Measurements from ENCODE around the gene CARMIL1.
"Not testable (repeated sequence)": the region's sequence is repeated elsewhere in the genome, so short reads cannot be mapped to it uniquely, and the experiment has no call there.

Gene CARMIL1

DNA sequence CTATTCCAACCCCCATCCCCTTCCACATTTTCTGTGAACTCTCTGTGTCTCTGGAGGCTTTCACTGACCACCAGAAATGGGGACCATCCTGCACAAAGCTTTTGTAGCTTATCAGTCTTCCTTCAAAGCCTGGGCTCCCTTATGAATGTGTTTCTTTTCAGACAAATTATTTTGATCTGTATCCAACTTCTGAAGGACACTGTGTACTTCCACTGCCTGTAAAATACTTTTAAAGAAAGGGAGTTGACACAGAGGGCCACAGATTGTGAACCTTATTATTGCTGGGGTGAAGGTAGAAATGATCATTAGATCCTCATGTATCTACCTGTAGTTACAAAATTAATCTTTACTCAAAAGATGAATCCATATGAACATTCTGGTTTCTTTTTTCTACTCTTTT, 135.6 kb downstream of the CARMIL1 start:
- no peak for DNase-seq

DNA sequence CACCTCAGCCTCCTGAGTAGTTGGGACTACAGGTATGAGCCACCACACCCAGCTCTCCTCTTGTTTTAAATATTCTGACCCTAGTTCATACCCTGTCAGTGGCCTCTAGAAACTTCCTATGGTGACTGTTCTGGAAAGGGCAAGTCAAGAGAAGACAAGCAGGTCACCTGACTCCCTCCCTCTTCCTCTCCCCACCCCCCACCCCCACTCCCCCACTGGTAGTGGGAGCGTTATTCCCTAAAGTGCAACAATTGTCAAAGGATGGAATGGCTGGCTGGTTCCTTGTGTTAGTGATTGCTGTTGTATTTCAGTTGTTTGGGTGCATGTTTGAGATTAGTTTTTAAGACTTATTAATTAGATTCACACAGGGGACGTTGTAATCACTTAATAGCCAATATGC, 136.1 kb downstream of the CARMIL1 start:
- no peak for DNase-seq

DNA sequence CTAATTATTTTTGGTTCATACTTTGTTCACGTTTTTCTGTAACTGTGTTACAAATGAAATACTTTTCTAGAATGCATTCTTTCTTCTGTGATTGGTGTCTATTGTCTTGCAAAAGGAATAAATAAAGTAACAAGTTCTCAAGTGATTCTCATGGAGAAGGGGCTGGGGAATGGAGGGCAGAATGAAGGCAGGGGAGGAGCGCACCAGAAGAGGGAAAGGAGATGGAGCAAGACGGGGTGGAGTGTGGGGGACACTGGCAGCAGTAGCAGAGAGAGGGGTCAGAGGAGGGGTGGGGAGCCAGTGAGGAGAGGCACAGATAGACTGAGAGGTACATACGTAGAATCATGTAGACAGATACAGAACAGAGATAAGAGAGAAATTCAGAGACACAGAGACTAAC, 136.5 kb downstream of the CARMIL1 start:
- no peak for DNase-seq

DNA sequence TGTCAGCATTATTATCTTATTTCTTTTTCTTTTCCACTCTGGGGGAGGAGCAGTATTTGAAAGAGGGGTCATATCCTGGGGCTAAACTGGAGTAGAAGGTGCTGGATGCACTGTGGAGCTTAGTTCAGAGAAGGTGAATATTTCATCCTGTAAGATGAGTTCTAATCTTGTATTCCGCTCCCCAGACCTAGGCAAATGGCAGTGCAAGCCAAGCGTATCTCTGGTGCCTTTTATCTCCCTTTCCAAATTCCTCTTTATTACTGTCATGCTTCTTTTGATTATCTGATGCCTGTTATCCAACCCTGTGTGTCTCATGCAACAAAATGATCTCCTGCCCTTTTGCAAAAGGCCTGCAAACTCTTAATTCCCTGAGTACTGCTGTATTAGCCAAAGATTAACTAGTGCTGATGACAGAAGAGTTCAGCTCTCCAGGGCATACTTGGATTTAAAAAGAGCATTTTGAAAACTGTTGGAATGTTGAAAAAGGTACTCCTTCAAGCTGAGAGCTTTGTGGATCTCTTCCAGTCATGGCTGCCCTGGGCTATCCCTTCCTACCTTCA, 138.0 kb downstream of the CARMIL1 start:
- DNase-seq = no peak

DNA sequence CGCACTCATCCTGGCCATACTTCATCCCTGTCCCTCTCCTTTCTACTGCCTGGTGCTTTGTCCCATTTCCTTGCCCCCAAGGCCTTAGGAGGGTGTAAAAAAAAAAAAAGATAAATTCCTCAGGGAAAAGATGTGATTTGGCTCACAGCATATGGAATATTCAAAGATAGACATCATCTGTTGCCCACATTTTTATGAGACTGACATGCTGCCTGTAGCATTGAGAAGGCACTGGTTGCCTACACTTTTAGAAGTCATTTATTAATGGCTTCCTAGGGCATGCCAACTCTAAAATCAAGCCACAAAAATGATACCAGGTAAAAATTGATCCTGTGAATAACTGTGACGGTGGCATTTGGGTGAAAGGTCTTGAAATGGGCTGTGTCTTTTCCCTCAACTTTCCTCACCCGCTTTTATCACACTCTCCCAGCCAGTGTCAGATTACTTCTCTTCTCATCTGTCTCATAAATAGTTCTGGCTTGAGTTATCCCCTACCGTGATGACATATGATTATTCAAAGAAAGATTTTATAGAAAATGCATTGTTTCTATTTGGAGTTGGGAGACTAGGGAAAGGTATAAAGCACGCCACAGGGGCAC, 139.4 kb downstream of the CARMIL1 start:
- no peak for DNase-seq

DNA sequence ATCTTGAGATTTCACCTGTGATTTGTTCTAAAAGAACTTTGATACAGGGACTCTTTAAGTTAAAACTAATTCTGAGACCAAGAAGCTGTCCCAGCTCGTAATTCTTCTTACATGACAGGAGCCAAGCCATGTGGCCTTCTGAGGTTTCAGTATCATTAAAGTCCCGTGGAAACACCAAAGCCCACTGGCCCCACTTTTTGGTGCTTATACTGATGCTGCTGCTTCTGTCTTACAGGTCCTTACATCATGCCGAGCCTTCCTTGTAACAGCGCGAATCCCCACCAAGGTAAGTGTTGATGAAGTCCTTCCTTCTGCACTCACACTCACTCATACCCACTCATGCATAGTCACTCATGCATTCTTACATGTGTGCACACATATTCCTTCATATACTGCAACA, 140.7 kb downstream of the CARMIL1 start:
- no peak for DNase-seq

DNA sequence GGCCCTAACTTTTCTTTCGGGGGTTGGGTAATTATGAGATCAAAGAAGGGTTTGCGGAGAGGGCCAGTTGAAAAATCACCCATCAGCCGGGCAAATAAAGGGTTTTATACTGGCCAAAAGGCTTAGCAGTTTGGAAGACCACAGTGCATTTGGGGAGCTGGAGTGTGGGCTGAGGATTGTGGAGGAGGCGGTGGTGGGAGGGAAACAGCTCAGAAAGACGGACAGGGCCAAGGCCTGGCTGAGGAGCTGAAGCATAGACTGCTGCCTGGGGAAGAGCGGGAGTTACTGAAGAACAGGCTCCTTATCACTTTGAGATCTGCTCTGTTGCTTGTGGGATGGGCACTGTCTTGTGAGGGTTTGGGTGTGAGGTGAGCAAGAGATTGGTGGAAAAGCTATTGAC, 144.2 kb downstream of the CARMIL1 start:
- DNase-seq = no peak

DNA sequence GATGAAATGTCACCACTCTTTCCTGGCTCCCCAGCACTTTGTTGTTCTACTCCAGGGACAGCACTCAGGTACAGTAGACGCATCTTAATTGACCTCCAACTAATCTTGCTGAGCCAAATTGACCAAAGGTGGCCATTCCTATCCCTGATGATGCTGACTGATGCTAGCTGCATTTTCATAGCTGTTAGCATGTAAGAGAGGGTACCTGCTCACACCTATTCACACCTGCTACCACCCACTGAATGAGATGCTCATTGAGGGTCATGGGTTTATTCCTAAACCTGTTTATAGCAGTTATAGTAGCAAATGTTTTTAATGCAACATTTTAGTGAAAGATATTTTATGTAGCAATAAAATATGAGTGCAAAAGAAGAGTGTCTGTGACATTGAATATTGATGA, 145.1 kb downstream of the CARMIL1 start:
- DNase-seq = no peak

DNA sequence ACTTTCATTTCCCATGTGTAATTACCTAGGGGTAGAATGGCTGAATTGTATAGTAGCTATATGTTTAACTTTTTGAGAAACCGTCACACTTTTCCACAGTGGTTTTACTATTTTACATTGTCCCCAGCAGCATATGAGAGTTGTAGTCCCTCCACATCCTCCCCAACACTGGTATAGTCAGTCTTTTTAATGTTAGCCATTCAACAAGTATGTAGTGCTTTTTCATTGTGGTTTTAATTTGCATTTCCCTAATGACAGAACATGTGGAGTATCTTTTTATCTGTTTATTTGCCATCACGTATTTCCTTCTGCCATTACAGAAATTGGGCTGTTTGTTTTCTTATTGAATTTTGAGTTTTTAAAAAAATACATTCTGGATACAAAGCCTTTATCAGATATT, 148.4 kb downstream of the CARMIL1 start:
- no peak for DNase-seq

DNA sequence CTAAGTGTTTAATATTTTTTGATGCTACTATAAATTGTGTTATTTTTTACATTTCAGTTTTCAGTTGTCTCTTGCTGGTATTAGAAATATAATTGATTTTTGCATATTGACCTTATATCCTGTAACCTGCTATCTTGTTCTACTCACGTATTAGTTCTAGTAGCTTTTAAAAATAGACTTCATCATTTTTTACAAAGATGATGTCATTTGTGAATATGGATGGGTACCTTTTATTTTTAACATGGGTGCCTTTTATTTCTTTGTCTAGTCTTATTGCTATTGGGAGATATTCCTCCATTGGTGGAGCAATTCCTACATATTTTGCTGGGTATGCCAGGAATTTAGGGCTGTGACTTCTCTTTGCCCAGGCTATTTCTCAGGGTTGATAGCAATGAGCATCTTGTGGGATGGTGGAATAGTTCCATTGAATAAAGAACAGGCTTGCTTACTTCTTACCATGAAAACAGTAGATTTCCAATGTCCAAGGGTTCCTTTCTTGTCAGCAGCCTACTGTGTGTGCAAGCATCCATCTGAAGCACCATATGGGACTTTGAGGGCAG, 149.7 kb downstream of the CARMIL1 start:
- no peak for DNase-seq

DNA sequence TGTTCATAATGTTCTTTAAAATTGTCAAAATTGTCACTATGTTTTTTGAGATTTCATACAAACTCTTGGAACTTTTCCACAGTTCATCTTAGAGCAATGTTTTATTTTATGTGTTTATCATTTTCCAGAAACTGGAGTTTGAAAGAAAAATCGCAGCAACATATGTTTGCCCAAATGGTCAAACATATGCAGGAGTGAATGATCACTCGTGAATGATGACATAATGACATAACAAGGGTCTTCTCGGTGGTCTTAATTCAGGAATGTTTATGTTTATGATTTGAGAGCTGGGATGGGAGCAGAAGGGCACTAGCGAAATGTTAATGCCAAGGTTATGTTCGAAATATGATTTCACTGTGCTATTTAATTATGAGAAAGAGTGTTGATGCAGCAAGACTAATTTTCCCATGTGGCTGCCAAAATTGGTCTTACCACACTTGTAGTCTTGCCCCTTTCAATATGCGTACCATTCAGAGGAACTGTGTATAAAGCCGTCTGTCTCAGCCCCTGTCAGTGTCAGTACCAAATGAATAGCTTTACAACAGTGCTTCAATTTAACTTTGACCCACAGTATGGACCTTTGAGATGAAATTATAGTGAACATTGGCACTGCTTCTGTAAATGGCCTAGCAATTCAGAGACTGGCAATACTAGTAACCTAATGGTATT, 152.3 kb downstream of the CARMIL1 start:
- no peak for DNase-seq

DNA sequence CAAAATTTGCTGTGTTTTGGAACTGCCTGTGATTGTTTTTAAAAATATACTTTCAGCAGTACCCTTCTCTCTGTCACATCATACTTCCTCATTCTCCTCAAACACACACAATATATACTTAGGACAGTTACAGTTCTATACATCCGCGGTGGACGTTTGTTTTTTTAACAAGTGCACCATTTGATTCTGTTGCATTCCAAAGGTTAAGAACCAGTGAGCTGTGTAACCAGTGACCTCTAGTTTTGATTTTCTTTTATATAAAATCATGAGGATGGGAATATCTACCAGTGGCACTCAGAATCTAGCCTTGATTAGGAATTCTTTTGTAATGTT, 152.8 kb downstream of the CARMIL1 start:
- no peak for DNase-seq

DNA sequence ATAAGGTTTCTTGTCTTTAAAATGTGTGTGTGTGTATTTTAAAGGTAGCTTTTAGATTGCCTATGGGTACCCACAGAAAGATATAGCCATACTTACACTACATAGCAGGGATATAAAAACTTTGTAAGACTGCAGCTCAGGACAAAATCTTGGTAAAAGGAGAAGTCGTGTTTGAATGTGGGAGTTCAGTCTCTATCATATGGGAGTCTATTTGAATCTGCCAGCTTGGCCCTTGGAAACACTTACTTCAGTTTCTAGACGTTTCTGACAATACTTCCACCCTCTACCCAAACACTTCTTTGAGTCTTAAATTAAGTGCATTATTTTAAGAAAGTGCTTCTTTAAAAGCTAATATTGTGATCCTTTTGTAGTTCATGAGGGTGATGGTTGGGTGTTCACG, 155.7 kb downstream of the CARMIL1 start:
- DNase-seq = no peak

DNA sequence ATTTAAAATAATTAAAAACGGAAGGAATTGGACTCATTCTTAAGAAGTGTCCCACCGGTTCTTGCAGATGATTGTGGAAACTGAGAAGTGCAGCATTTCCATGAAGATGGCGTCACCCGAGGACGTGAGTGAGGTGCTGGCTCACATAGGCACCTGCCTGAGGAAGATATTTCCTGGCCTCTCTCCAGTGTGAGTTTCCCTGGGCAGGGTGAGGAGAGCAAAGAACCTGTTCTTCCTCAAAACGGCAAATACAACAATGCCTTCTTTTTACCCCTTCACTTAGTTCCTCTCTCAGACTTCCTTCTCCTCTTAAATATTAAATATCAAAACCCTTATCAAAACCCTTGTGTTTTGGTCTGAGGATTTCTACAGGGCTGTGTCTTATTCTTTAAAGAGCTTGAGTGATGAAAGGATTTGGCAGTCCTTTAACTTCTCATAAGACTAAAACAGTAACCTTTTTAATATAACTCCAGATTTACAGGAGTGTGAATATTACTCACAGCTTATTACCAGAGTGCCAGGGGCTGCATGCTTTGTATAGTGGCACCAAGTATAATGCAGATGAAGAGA, 156.3 kb downstream of the CARMIL1 start:
- DNase-seq = no peak

DNA sequence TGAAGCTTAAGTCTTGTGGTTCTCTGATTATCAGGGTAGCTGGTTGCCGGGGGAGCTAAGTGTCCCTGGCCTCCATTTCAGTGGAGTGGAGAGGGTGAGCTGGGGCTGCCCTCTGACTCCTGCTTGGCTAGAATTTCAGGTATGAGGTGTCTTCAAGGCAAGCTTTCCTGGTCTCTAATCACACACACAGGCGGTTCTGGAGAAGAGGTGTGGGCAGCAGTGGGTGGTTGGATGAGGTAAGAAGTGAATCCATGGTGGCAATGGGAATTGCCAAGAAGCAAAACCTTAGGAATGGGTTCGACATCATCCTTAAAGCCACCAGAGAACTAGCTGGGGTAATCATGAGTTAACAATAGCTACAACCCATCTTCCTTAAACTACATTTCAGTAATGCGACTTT, 157.6 kb downstream of the CARMIL1 start:
- no peak for DNase-seq

DNA sequence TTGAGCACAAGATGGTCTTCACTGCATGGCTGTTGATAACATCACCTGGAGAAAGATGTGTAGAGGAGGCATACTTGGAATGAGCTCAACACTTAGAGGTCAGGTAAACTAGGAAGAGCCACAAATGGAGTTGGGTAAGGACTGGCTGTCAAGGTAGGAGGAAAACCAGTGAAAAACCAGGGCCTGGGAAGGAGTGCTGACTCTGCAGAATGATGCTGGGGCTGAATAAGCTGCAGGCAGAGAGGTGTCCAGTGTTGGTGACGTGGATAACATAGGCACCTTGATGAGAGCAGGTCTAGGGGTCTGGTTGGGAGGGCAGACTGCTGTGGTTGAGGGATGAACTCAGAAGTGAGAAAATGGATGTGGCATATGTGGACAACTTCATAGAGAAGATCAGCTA, 160.2 kb downstream of the CARMIL1 start:
- no peak for DNase-seq

DNA sequence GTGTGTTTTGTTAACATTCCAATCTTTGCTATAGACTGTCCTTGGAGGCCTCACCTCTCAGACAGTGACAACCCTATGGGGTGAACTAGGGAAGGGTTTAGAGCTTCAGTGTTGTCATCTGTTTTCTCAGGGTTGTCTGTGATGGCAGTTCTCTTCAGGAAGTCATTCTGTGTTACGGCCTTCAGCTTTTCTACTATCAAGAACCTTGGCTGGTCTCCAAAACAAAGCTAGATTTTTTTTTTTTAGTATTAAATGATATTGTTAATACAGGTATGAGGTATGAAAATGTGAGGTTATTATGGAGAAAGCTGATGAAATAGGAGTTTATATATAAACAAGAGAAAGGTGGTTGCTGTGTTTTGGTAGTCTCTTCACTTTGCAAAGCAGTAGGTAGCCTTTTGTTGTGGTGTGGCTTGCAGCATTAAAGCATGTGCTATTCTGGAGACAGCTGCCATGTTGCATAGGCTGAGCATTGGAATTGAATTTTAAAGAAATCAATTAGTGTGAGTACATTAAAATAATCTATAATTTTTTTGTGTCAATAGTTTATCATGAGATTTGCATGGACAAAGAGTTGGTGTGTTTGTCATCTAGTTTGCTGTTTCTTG, 162.6 kb downstream of the CARMIL1 start:
- no peak for DNase-seq

DNA sequence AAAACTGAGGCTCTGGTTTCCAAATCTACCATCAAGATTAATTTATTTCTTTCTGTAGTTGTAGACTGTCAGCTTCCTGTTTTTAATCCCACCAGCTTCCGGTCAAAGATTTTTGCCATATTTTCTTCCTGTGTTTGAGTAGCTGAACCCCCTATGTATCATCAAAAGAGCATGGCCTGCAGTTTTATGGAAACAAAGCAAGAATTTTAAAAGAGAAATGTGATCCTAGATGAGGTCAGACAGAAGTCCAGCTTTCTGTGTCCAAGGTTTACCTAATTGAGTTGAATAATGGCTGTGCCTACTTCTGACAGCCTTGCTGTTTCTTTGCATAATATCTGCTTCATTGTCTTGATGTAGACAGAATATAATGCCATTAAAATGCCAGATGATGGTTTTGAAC, 163.7 kb downstream of the CARMIL1 start:
- DNase-seq = no peak

DNA sequence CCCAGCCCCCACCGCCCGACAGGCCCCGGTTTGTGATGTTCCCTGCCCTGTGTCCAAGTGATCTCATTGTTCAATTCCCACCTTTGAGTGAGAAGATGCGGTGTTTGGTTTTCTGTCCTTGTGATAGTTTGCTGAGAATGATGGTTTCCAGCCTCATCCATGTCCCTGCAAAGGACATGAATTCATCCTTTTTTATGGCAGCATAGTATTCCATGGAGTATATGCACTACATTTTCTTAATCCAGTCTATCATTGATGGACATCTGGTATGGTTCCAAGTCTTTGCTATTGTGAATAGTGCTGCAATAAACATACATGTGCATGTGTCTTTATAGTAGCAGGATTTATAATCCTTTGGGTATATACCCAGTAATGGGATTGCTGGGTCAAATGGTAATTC, 165.3 kb downstream of the CARMIL1 start:
- not testable (repeated sequence) for DNase-seq

DNA sequence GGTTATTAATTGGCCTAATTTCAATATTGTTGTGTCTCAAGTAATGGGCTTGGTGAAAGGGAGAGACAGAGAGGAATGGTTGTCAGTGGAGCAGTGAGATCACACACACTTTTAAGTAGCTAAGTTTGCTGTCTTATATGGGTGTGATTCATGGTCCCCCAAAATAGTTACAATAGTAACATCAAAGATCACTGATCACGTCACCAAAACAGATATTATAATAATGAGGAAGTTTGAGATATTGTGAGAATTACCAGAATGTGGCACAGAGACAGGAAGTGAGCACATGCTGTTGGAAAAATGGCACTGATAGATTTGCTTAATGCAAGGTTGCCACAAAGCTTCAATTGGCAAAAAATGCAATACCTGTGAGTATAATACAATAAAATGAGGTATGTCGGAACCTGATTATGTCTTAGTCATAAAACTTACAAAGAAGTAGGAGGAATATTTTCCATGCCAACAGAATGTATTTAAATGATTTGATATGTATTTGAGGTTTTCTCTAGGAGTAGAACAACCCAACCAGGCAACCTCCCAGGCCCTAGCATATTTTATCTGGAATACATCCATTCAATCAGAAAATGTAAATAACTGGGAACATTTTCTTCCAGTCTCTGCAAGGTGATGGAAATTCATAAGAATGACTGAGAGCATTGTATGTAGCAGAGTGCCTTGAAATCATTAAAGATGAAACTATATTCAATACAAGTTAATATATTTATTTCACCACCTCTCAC, 167.8 kb downstream of the CARMIL1 start:
- no peak for DNase-seq

DNA sequence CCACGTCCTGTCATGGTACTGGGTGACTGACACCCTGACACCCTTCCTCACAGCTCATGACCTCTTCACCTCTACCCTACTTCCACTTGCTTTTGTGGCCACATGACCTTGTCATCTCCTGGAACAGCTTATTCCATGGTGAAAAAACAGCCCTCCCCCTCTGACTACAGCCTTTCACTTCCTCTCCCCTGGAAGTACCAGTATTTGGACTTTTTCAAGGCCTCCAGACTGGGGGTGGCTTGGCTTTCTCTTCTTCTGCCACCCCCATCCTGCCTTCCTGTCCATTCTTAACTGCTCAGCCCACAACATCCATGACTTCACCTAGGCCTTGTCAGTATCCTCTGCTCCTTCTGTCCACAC, 168.4 kb downstream of the CARMIL1 start:
- no peak for DNase-seq

DNA sequence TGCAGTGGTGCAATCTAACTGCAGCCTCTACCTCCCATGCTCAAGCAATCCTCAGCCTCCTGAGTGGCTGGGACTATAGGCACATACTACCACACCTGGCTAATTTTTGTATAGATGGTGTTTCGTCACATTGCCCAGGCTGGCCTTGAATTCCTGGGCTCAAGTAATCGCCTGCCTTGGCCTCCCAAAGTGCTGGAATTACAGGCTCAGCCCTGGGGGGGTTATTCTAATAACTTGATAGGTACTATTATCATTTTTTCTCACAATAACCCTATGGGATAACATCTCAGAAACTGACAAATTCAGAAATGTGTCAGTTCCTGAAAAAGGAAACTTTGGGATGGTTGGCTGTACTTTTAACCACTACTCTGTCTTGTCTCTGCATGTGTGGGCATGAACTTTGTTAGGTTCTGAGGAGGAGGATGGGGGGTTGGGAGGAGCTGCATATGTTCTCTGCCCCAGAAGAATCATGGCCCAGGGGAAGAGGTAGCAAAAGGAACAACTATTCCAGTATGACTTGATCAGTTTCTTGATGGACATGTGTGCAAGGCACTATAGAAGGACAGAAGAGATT, 169.9 kb downstream of the CARMIL1 start:
- no peak for DNase-seq

DNA sequence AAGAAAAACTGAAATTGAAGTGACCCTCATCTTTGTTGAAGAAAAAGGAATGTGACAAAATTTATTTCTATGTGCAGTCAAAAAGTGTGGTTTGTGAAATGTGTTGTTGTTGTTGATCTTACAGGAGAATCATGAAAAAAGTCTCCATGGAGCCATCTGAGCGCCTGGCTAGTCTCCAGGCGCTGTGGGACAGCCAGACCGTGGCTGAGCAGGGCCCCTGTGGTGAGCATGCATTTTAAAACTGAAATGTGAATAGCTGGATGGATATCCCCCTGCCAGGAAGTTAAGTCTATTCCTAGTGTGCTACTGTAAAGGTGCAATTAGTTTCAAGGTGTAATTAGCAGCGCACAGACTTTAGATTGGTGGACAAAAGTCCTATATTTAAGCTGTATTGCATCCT, 170.6 kb downstream of the CARMIL1 start:
- DNase-seq = peak; percentile 83
